Activated CD8-positive, alpha-beta memory T cell treated with anti-CD3 and anti-CD28 coated beads for 48 hours (primary cell): ENCODE data around the gene HAPLN3.
"Not testable (repeated sequence)": the region's sequence is repeated elsewhere in the genome, so short reads cannot be mapped to it uniquely, and the experiment has no call there.

Source experiments
- DNase-seq, 3 experiments: peaks; one replicate each; pipeline ENCODE4 v3.0.0-alpha.2; 2020; ENCODE audit warnings: low read depth in 2 of 3, low spot score in 2 of 3

HAPLN3 gene

GRCh38 chr15:88894819-88895767 is at the start of gene HAPLN3:
TSS of gene HAPLN3 (minus strand) at chr15:88895544. CDS start at chr15:88887298, 8,246 bp downstream.
- DNase-seq: peak; percentile 40 to 49 (median 40)

- DNase-seq: no peak
Observed at GRCh38 chr15:88940110-88940675, 44.8 kb upstream of the HAPLN3 start.

GRCh38 chr15:88939486-88939806 is 44.1 kb upstream of the HAPLN3 start:
- DNase-seq: no peak

- DNase-seq: no peak
Observed at GRCh38 chr15:88938802-88939485, 43.6 kb upstream of the HAPLN3 start.

GRCh38 chr15:88934449-88934848 is 39.1 kb upstream of the HAPLN3 start:
- not testable (repeated sequence) for DNase-seq

- no peak for DNase-seq
Observed at GRCh38 chr15:88932875-88933330, 37.6 kb upstream of the HAPLN3 start.

GRCh38 chr15:88932271-88932874 is 37.0 kb upstream of the HAPLN3 start:
- no peak for DNase-seq

GRCh38 chr15:88930579-88930978 is 35.2 kb upstream of the HAPLN3 start:
- no peak for DNase-seq

- DNase-seq: not testable (repeated sequence)
Observed at GRCh38 chr15:88929358-88930098, 34.2 kb upstream of the HAPLN3 start.

- not testable (repeated sequence) for DNase-seq
Observed at GRCh38 chr15:88928192-88928591, 32.8 kb upstream of the HAPLN3 start.

- not testable (repeated sequence) for DNase-seq
Observed at GRCh38 chr15:88925648-88926047, 30.3 kb upstream of the HAPLN3 start.

- not testable (repeated sequence) for DNase-seq
Observed at GRCh38 chr15:88920892-88921435, 25.6 kb upstream of the HAPLN3 start.

GRCh38 chr15:88920186-88920891 is 25.0 kb upstream of the HAPLN3 start:
- no peak for DNase-seq

- DNase-seq: peak in 1 of 3 experiments; percentile 16
Observed at GRCh38 chr15:88918738-88919137, 23.4 kb upstream of the HAPLN3 start.

- DNase-seq: no peak
Observed at GRCh38 chr15:88917760-88918159, 22.4 kb upstream of the HAPLN3 start.

- DNase-seq: no peak
Observed at GRCh38 chr15:88915354-88915753, 20.0 kb upstream of the HAPLN3 start.

GRCh38 chr15:88913850-88914169 is 18.5 kb upstream of the HAPLN3 start:
- DNase-seq: no peak

- DNase-seq: peak; percentile 38 to 55 (median 54)
Observed at GRCh38 chr15:88913017-88913849, 17.9 kb upstream of the HAPLN3 start, which contains the start of gene MFGE8. TSS of gene MFGE8 (minus strand) at chr15:88913379. CDS start at chr15:88913319, 60 bp downstream.

- DNase-seq: no peak
Observed at GRCh38 chr15:88912500-88912921, 17.2 kb upstream of the HAPLN3 start.
